Thyroid gland (tissue), 4 donors: Measurements from ENCODE around the gene EHBP1.

Experiments
- CTCF ChIP-seq, 6 experiments: fragments of 200-600 bp in 3 of 6; fragments of 450-650 bp in 3 of 6; sonication (generic) in 3 of 6; IDR thresholded peaks; one replicate each; pipeline ENCODE4 v1.5.1; 2016 to 2019; ENCODE audit warnings: antibody characterized with exemption in 6 of 6, mild to moderate bottlenecking in 2 of 6, inconsistent platforms in 1 of 6, moderate library complexity in 1 of 6
- POLR2A ChIP-seq, 2 donors: fragments of 450-650 bp; IDR thresholded peaks; one replicate each; pipeline ENCODE4 v1.6.1; 2017; ENCODE audit warnings: antibody characterized with exemption in 2 of 2, mild to moderate bottlenecking in 2 of 2, moderate library complexity in 1 of 2

DNA sequence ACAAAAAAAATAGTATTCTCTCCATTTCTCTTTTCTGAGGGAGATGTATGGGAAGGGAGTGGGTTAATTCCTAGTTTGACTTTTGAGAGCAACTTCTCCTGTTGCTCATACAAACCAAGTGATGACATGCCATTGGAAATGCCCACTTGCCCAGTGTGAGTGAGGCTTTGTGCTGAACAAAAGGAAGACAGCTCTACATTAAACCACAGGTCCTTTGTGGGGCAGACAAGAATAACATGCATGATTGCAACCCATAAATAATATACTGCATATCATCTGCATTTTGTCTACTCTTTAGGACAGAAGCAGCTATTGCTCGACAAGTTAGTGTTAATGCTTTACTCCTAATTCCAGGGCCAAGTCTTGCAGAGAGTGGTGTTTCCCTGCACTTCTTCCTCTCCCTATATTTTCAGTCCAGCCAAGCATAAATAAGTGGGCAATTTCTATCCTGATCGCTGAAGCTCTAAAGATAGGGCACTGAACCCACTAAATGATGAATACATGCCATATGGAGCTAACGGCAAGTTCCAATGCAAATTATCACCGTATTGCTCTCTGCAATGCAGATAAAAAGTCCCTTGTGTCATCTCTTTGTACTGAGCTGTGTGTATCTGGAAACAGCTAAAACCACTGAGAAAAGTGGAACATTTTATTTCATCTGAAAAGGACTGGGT lies 19.4 kb upstream of the EHBP1 start:
- TF ChIP-seq CTCF (IDR thresholded peaks at IDR 0.05) (no peak), POLR2A (IDR thresholded peaks at IDR 0.05) (no peak)
